B cell (primary cell): ENCODE measurements around the gene MED26. TPM values are rescaled to one million over a fixed set of nuclear protein-coding genes. Genes with fewer than 3 reads are reported as not detected.

Source experiments
- ATAC-seq: fragments of 200-7000 bp; cut with Tn5 transposase; one replicate; pipeline ENCODE4 v1.10.0; 2021; ENCODE audit warnings: low read depth, mild to moderate bottlenecking, moderate number of reproducible peaks, moderate library complexity
- CTCF ChIA-PET: fragments of 350-600 bp; sonication (Branson Sonifier 250); formaldehyde crosslinking; loops from one replicate; lab custom pipeline; 2021; ENCODE audit warnings: antibody characterized with exemption, inconsistent platforms; lab: Charles Lee
- POLR2A ChIA-PET: fragments of 350-600 bp; sonication (Branson Sonifier 250); formaldehyde crosslinking; loops from one replicate; lab custom pipeline; 2021; ENCODE audit warnings: antibody characterized with exemption; lab: Charles Lee
- DNase-seq: peaks from one replicate; pipeline ENCODE4 v3.0.0; 2013
- H2AFZ ChIP-seq: 2 replicates; pipeline ENCODE4 v1.6.1; 2012; ENCODE audit warnings: mild to moderate bottlenecking, low read depth, low read length; ENCODE audit not compliant: insufficient read depth, poor library complexity, severe bottlenecking
- H3K27ac ChIP-seq, 2 donors: 1 replicate in 1 of 2; 2 replicates in 1 of 2; pipeline ENCODE4 v1.5.1; 2012 to 2013; ENCODE audit warnings: low read length in 2 of 2, mild to moderate bottlenecking in 2 of 2, moderate library complexity in 1 of 2
- H3K27me3 ChIP-seq, 4 experiments: fragments of 200-600 bp in 1 of 4; sonication (generic) in 1 of 4; replicated peaks in 1 of 4; 1 replicate in 2 of 4; 2 replicates in 2 of 4; pipeline versions ENCODE4 v1.6.1 to v1.7.0; 2013 to 2016; ENCODE audit warnings: low read length in 3 of 4, mild to moderate bottlenecking in 2 of 4, mixed read lengths in 1 of 4, moderate library complexity in 1 of 4; ENCODE audit not compliant: insufficient read depth in 4 of 4, control insufficient read depth in 3 of 4; ENCODE audit errors: control extremely low read depth in 1 of 4
- H3K36me3 ChIP-seq, 2 experiments: replicated peaks in 1 of 2; 1 replicate in 1 of 2; 2 replicates in 1 of 2; pipeline versions ENCODE4 v1.6.1 to v1.7.1; 2013; ENCODE audit warnings: low read length in 1 of 2; ENCODE audit not compliant: insufficient read depth in 2 of 2, control insufficient read depth in 1 of 2; ENCODE audit errors: control extremely low read depth in 1 of 2, extremely low read depth in 1 of 2
- H3K4me1 ChIP-seq, 2 donors: fragments of 200-600 bp in 1 of 2; sonication (generic) in 1 of 2; 1 replicate in 1 of 2; 2 replicates in 1 of 2; pipeline versions ENCODE4 v1.5.1 to v1.6.1; 2013 to 2017; ENCODE audit warnings: low read length in 2 of 2; ENCODE audit not compliant: control insufficient read depth in 2 of 2, insufficient read depth in 2 of 2
- H3K4me2 ChIP-seq: replicated peaks from 2 replicates; pipeline ENCODE3; 2012; ENCODE audit warnings: mild to moderate bottlenecking, low read depth, low read length; ENCODE audit not compliant: poor library complexity, severe bottlenecking
- H3K4me3 ChIP-seq, 5 experiments: fragments of 200-600 bp in 1 of 5; sonication (generic) in 1 of 5; 1 replicate in 3 of 5; 2 replicates in 2 of 5; pipeline versions ENCODE4 v1.5.1 to v1.7.0; 2011 to 2016; ENCODE audit warnings: low read length in 4 of 5, mild to moderate bottlenecking in 4 of 5, low read depth in 2 of 5, control low read depth in 1 of 5, moderate library complexity in 1 of 5; ENCODE audit not compliant: insufficient read depth in 1 of 5; ENCODE audit errors: control extremely low read depth in 1 of 5, extremely low read depth in 1 of 5
- H3K79me2 ChIP-seq: fragments of 200-600 bp; sonication (generic); one replicate; pipeline ENCODE4 v1.6.0; 2016; ENCODE audit warnings: low read length; ENCODE audit not compliant: control insufficient read depth, insufficient read depth
- H3K9ac ChIP-seq: fragments of 200-600 bp; sonication (generic); 2 replicates; pipeline ENCODE4 v1.6.1; 2017; ENCODE audit warnings: mild to moderate bottlenecking, low read length, moderate library complexity
- H3K9me3 ChIP-seq, 3 donors: one replicate each; pipeline versions ENCODE4 v1.6.1 to v1.7.1; 2013; ENCODE audit warnings: low read length in 2 of 3; ENCODE audit not compliant: control insufficient read depth in 2 of 3, insufficient read depth in 1 of 3; ENCODE audit errors: control extremely low read depth in 1 of 3
- H4K20me1 ChIP-seq: 2 replicates; pipeline ENCODE4 v1.6.0; 2012; ENCODE audit warnings: mild to moderate bottlenecking, low read length; ENCODE audit not compliant: insufficient read depth, control insufficient read depth, poor library complexity, severe bottlenecking
- H3K27ac Mint-ChIP-seq: one replicate; pipeline ENCODE4 v1.8.0; 2021; ENCODE audit warnings: mixed read lengths
- H3K27me3 Mint-ChIP-seq: one replicate; pipeline ENCODE4 v1.8.0; 2021; ENCODE audit warnings: mixed read lengths
- H3K4me1 Mint-ChIP-seq: one replicate; pipeline ENCODE4 v1.8.0; 2021; ENCODE audit warnings: mixed read lengths
- H3K4me3 Mint-ChIP-seq: one replicate; pipeline ENCODE4 v1.8.0; 2021; ENCODE audit warnings: mixed read lengths
- H3K9me3 Mint-ChIP-seq: one replicate; pipeline ENCODE4 v1.8.0; 2022; ENCODE audit warnings: mixed read lengths; ENCODE audit not compliant: insufficient read depth
- CTCF ChIP-seq: fragments of 200-600 bp; IDR thresholded peaks from one replicate; pipeline ENCODE4 v1.8.0; 2022; ENCODE audit warnings: antibody characterized with exemption, mild to moderate bottlenecking
- EZH2 ChIP-seq: IDR thresholded peaks from 2 replicates; pipeline ENCODE4 v1.6.1; 2012; ENCODE audit warnings: borderline replicate concordance, low read depth, mild to moderate bottlenecking, moderate library complexity, low read length; ENCODE audit not compliant: insufficient read depth, poor library complexity, severe bottlenecking
- WGBS: methylation state at CpG from one replicate; pipeline ENCODE4 v1.1.5; 2013; ENCODE audit warnings: missing lambda C conversion rate; ENCODE audit not compliant: insufficient coverage; 5-methylcytosine and 5-hydroxymethylcytosine counted together
- intact Hi-C: fragments of 100-400 bp; cut with micrococcal nuclease; formaldehyde crosslinking; loops from one replicate; pipeline ENCODE4 v1.10.0; 2022
- polyA plus RNA-seq: library from polyadenylated mRNA; depleted of rRNA; stranded (reverse); fragments of >200 nt; gene quantifications from 2 replicates; pipeline ENCODE4 v1.2.3, GENCODE V29; 2012
- total RNA-seq, 2 donors: library from RNA; stranded (reverse); fragments of 120-200 nt in 1 of 2; gene quantifications; 1 replicate in 1 of 2; 2 replicates in 1 of 2; pipeline versions ENCODE4 v1.2.3 to v1.2.4, GENCODE V29; 2013 to 2022

Gene MED26
- total and polyA plus RNA-seq, 2 donors (not counting 1 experiment from before 2014, with no cell fraction given): 15.6 to 33.6 TPM

- Histone ChIP-seq H3K4me2 (no peak overlapping the region), H2AFZ (no peak overlapping the region), H3K27me3 (no peaks in the 10 kb centered on the region), H3K4me3 (no peak overlapping the region), H3K79me2 (peaks cover 96% of the 10 kb centered on the region), H3K9me3 (no peaks in the 10 kb centered on the region), H3K27ac (no peak overlapping the region), H4K20me1 (peaks cover 67% of the 10 kb centered on the region), H3K36me3 (peaks cover 0 to 54% of the 10 kb centered on the region in 2 experiments), H3K4me1 (peaks cover 24 to 32% of the 10 kb centered on the region in 2 donors), H3K9ac (no peak overlapping the region)
- Mint-ChIP-seq H3K27ac (peak overlapping the region; percentile 59), H3K4me1 (peaks cover 60% of the 10 kb centered on the region), H3K9me3 (no peaks in the 10 kb centered on the region), H3K27me3 (no peaks in the 10 kb centered on the region), H3K4me3 (no peak overlapping the region)
- intact Hi-C loops: no loop called here
- ChIA-PET POLR2A (interaction anchor here (2.0 kb wide), 1 partner anchor 12 kb away, joined by 7 read pairs; no protein-coding TSS in a partner anchor), CTCF (no interaction called here)
- TF ChIP-seq CTCF (no peak), EZH2 (no peak)
- 96% methylated on average over 48 of the region's 48 CpGs for WGBS
- ATAC-seq (no peak), DNase-seq (peak; percentile 14)
Measured at GRCh38 chr19:16575861-16576689, 51.9 kb downstream of the MED26 start.

- H3K4me3 Mint-ChIP-seq: no peak overlapping the region
- intact Hi-C loops: no loop called here
- 86% methylated on average over 2 of the region's 2 CpGs for WGBS
- Histone ChIP-seq H3K4me3 (no peak overlapping the region), H3K27ac (peak overlapping the region in 1 of 2 donors; percentile 96), H3K9ac (no peak overlapping the region), H3K4me1 (peaks cover 27 to 39% of the 10 kb centered on the region in 2 donors), H3K27me3 (no peaks in the 10 kb centered on the region), H3K4me2 (no peak overlapping the region), H4K20me1 (peaks cover 60% of the 10 kb centered on the region), H3K9me3 (no peaks in the 10 kb centered on the region), H3K36me3 (peaks cover 0 to 58% of the 10 kb centered on the region in 2 experiments), H2AFZ (no peak overlapping the region), H3K79me2 (peaks cover 96% of the 10 kb centered on the region)
- TF ChIP-seq EZH2: no peak
- no peak for TF ChIP-seq CTCF
- DNase-seq: no peak
- POLR2A ChIA-PET: interaction anchor here (4.5 kb wide), 1 partner anchor 10 kb away, joined by 73 read pairs; no protein-coding TSS in a partner anchor
- no peaks in the 10 kb centered on the region for H3K27me3 Mint-ChIP-seq
- no peaks in the 10 kb centered on the region for H3K9me3 Mint-ChIP-seq
- CTCF ChIA-PET: interaction anchor here (0.6 kb wide), 1 partner anchor 142 kb away, joined by 6 read pairs; no protein-coding TSS in a partner anchor
- ATAC-seq: no peak
- H3K27ac Mint-ChIP-seq: no peak overlapping the region
- peaks cover 60% of the 10 kb centered on the region for H3K4me1 Mint-ChIP-seq
Measured at GRCh38 chr19:16575282-16575681, 52.7 kb downstream of the MED26 start.
